GM12891 (cell line): ENCODE results near the gene PROM1.

Experiments used
- DNase-seq: peaks from one replicate; pipeline ENCODE4 v3.0.0; 2011; ENCODE audit warnings: low spot score; ENCODE audit not compliant: insufficient read length
- FAIRE-seq: peaks from 2 replicates; lab custom pipeline; 2011; peaks lifted over from hg19 to GRCh38; lab: Jason Lieb, UNC
- PAX5 ChIP-seq: IDR thresholded peaks from 2 replicates; pipeline ENCODE4 v1.6.1; 2011; ENCODE audit warnings: low read length, moderate library complexity, mild to moderate bottlenecking; ENCODE audit not compliant: insufficient read depth, severe bottlenecking
- POLR2A ChIP-seq: IDR thresholded peaks from 2 replicates; pipeline ENCODE4 v1.6.1; 2011; ENCODE audit warnings: low read depth, low read length, control low read depth
- POLR2AphosphoS5 ChIP-seq: IDR thresholded peaks from 2 replicates; pipeline ENCODE4 v1.6.1; 2011; ENCODE audit warnings: low read depth, low read length, control low read depth
- POU2F2 ChIP-seq: IDR thresholded peaks from 2 replicates; pipeline ENCODE4 v1.6.1; 2011; ENCODE audit warnings: low read depth, mild to moderate bottlenecking, control low read depth, low read length, moderate library complexity
- SPI1 ChIP-seq: IDR thresholded peaks from 2 replicates; pipeline ENCODE4 v1.6.1; 2011; ENCODE audit warnings: low read depth, low read length, control low read depth
- TAF1 ChIP-seq: IDR thresholded peaks from 2 replicates; pipeline ENCODE4 v1.6.1; 2011; ENCODE audit warnings: low read depth, low read length, control low read depth

PROM1 gene

DNA sequence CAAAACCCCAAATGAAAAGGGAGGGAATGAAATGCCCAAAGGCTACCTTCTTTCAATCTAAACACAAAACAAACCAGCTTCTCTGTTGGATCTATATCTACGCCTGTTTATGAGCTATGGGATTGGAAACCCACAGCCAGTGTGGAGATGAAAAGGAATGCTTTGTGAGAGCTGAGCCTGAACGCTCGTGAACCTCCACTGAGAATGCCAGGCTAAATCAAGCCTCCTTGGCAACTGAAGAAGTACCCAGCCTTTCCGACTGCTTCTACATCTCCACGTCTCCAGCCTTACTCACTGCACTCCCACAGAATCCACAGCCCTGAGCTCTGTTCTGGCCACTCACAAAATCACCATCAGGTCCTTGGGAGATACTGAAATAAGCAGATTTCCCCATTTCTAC, 31.8 kb downstream of the PROM1 start:
- TF ChIP-seq POU2F2, result no peak
- TF ChIP-seq POLR2AphosphoS5, result no peak
- TF ChIP-seq TAF1, result no peak
- TF ChIP-seq PAX5, result no peak
- no peak for TF ChIP-seq POLR2A
- TF ChIP-seq SPI1, result no peak
- DNase-seq, result no peak
- FAIRE-seq, result no peak

DNA sequence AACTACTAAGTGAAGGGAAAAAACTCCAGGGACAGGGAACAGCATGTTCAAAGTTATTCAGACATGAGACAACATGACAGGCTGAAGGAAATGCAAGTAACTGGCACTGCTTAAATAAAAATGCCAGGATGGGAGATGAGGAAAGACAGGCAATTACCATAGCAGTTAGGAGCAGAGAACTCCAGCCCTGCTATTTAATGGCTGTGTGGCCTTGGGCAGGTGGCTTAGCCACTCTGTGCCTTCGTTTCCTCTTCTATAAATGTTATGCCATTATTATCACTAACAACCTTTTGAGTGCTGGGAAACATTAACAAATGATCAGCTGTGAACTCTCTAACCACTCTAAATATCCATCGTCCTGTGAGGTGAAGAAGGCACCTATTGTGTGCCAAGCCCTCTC, 32.7 kb downstream of the PROM1 start:
- TF ChIP-seq TAF1, result no peak
- no peak for TF ChIP-seq PAX5
- TF ChIP-seq SPI1, result no peak
- TF ChIP-seq POLR2AphosphoS5, result no peak
- TF ChIP-seq POLR2A, result no peak
- TF ChIP-seq POU2F2, result no peak
- no peak for FAIRE-seq

DNA sequence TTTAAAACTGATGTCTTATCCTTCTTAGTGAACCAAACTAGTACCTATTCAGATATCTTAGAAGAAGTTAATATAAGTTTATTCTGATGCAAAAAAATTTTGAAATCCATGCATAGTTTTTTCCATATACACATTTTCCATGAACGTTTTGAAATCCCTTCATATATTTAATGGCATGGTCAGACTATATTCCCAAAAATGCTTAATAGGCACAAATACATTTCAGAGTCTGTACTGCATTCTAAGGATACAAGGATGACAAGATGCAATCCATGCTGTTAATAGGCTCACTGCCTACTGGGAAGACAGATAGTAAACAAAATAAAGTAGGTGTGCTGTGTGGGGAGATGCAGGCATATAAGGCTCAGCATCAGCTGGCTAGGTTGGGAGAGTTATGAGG, 33.2 kb downstream of the PROM1 start:
- no peak for DNase-seq
- no peak for TF ChIP-seq POLR2AphosphoS5
- TF ChIP-seq POU2F2, result no peak
- no peak for TF ChIP-seq SPI1
- no peak for FAIRE-seq

More for the DNA sequence above, 32.7 kb downstream of the PROM1 start:
- no peak for DNase-seq

DNA sequence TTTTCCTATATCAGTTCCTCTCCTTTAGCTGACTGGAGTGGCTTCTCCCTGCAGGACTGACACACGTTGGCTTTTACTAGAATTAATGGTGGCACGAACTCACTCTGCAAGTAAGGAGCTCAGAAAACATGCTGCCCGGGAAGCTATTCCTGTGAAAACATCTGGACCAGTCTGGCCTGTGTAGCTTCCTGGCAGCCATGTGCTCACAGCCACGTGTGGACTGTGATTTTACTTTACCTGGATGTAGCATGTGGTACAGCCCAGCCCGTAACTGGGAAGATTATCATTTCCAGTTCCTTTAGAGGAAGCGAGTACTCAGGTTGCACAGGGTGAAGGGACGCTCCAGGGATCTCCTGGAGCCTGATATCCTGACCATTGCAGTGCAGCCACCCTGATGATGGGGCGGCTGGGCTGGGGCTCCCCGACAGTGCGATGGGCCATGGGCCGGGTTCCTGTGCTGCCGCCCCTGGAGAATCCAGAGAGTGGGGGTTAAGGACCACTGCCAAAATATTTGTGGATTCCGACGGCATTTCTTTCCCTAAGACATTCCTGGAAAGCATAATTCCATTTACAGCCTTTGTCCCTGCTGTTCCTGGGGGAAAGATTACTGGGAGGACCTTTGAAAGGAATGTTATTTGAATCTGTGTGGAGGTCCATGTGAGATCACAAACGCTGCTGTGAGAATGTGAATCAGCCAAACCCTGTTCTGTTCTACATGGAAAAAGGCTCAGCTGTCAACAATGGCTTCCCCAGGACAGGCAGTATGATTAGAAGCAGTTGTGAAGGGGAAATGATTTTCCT, 35.0 kb downstream of the PROM1 start:
- TF ChIP-seq PAX5 (no peak), POU2F2 (no peak), TAF1 (no peak), POLR2AphosphoS5 (no peak), SPI1 (no peak), POLR2A (no peak)
- DNase-seq (no peak), FAIRE-seq (no peak)

DNA sequence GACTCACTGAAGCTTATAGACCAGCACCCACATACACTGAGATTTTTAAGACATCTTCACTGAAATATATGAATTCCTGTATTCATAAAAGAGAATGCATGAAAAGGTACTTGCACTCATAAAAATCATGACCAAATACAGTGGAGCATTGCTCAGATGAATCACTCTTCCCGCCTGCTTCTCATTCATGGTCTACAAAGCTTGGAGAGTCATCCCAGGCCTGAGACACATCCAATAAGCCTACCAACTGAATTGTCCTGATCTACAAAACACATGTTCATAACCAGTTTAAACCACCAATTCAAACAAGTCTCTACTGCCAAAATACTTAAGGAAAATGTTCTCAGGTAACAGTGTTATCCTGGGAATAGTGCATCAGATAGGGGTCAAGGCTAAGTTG, 38.1 kb downstream of the PROM1 start:
- DNase-seq (no peak), FAIRE-seq (no peak)
- TF ChIP-seq POU2F2 (no peak), TAF1 (no peak), PAX5 (no peak), SPI1 (no peak), POLR2AphosphoS5 (no peak), POLR2A (no peak)

DNA sequence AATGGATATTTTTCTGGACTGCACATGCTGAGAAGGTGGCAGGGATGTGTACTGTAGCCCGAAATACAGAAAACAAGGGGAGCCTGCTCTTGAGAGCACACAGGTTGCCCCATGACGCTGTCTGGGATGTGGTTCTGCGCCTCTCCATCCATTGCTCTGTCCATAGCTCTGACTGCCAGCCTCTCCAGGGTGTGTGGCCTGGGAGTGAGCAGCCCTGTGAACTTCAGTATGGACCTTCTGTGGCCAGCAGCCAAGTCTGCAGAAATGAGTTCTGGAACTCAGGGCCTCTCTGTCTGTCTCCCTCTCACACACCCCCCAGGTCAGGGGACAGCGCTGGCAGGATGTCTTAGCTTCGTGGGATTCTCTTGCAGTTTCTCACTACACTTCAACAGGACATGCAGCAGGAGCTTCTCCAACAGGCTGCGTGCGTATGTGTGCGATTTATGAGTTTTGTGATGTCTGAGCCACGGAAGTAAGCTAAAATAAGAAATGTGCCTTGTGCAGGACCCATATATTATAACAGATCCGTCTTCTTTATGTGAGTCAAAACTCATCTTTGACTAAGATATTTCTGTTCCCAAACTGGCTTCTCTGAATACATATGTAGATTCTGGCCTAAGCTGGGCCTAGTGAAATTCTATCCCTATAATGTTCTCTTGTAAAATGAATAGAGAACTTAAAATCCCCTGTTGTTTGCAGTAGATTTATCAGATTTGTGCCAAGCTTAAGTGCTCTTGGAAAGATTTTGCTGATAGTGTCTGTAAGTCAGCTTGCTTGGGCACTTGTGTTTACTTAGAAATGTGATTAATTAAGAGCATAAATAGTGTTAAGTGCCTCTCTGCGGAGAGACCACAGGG, 40.0 kb downstream of the PROM1 start:
- DNase-seq (no peak), FAIRE-seq (no peak)
- TF ChIP-seq POU2F2, result no peak
- TF ChIP-seq POLR2A, result no peak
- no peak for TF ChIP-seq TAF1

DNA sequence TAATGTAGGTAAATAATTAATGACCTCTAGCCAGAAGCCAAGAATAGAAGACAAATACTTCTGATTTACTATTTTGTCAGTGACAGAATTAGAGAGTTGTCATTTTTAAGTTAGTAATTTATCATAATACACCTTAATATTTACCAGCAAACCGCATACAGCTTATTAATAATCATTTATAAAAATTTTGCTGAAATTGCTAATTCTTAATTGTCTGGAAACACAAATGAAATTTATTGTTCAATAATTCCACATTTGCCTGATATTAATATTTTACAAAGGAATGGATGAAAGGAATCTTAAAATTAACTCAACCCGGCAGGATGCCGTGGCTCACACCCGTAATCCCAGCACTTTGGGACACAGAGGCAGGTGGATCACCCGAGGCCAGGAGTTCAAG, 44.7 kb downstream of the PROM1 start:
- DNase-seq (no peak), FAIRE-seq (no peak)
- no peak for TF ChIP-seq POLR2AphosphoS5
- no peak for TF ChIP-seq POLR2A
- no peak for TF ChIP-seq SPI1
- no peak for TF ChIP-seq PAX5
- TF ChIP-seq TAF1, result no peak
- TF ChIP-seq POU2F2, result no peak

DNA sequence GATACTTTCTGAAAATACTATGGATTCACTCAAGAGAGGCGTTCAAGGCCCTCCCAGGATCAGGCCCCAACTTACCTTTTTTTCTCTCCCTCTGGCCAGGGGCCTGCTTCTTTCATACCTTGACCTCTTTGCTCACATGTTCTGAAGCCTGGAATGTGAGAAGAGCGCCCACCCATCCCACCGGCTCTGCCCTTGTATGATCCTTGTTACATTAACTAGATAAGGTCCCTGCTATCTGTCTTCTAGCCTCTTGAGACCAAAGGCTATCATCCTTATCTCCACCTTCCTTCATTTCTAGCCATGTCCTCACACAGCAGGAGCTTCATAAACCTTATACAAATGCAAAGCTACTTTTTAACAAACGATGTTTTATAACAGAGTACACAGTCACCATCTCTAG, 45.9 kb downstream of the PROM1 start:
- TF ChIP-seq TAF1, result no peak
- TF ChIP-seq POLR2A, result no peak
- no peak for TF ChIP-seq PAX5
- no peak for TF ChIP-seq POLR2AphosphoS5
- TF ChIP-seq POU2F2, result no peak
- no peak for TF ChIP-seq SPI1
- DNase-seq, result no peak
- no peak for FAIRE-seq

DNA sequence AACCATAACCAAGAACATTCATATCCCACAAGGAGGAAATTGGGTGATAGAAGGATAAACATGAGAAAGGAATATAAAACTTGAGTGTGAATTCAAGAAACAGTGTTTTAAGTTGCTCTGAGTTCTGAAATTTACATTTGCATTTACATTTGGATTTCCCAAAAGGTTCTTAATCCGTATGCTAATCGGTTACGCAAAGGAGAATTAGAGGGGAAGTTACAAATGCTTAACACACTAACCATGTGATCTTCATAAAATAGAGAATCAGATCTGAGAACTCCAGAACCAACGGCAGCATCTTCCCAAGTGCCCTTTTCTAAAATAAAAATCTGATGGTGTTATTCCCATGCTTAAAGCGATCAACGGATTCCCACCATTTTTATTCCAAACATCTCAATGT, 48.0 kb downstream of the PROM1 start:
- no peak for FAIRE-seq
- no peak for DNase-seq
- TF ChIP-seq POLR2A, result no peak
- TF ChIP-seq PAX5, result no peak
- TF ChIP-seq POU2F2, result no peak
- no peak for TF ChIP-seq TAF1
- TF ChIP-seq POLR2AphosphoS5, result no peak
- TF ChIP-seq SPI1, result no peak
